K562 (cell line): Measurements from ENCODE around the gene OR2V1. TPM values are rescaled to one million over a fixed set of nuclear protein-coding genes. Genes with fewer than 3 reads are reported as not detected.

Experiments
- ATF7 ChIP-seq: fragments of 450-650 bp; IDR thresholded peaks from 2 replicates; pipeline ENCODE4 v1.7.1; 2014; ENCODE audit warnings: mild to moderate bottlenecking, moderate library complexity
- GTF3C2 ChIP-seq: IDR thresholded peaks from 3 replicates; pipeline ENCODE4 v1.6.1; 2011; ENCODE audit warnings: borderline replicate concordance, mild to moderate bottlenecking, moderate library complexity; ENCODE audit not compliant: insufficient read length; ENCODE audit errors: extremely low read depth
- KLF16 ChIP-seq: IDR thresholded peaks from 2 replicates; pipeline ENCODE4 v1.6.1; 2016; ENCODE audit warnings: antibody characterized with exemption
- MAFK ChIP-seq: IDR thresholded peaks from 2 replicates; pipeline ENCODE4 v1.6.1; 2011; ENCODE audit warnings: low read length, improper control_type of control experiment
- MEF2A ChIP-seq: IDR thresholded peaks from 2 replicates; pipeline ENCODE4 v1.6.1; 2011; ENCODE audit warnings: low read depth, mild to moderate bottlenecking, low read length, moderate library complexity; ENCODE audit not compliant: control insufficient read depth
- PHF21A ChIP-seq: fragments of 450-650 bp; IDR thresholded peaks from 2 replicates; pipeline ENCODE4 v1.6.1; 2017; ENCODE audit warnings: low read depth, borderline replicate concordance
- RCOR1 ChIP-seq, 2 experiments: IDR thresholded peaks; 2 replicates each; pipeline ENCODE4 v1.6.1; 2012; ENCODE audit warnings: low read depth in 2 of 2, low read length in 2 of 2, borderline replicate concordance in 1 of 2, improper control_type of control experiment in 1 of 2
- RFX1 ChIP-seq: fragments of 450-650 bp; IDR thresholded peaks from 2 replicates; pipeline ENCODE4 v1.6.1; 2016; ENCODE audit warnings: mild to moderate bottlenecking, moderate library complexity
- SIX5 ChIP-seq, 2 experiments: IDR thresholded peaks; 2 replicates each; pipeline ENCODE4 v1.6.1; 2011; ENCODE audit warnings: low read length in 2 of 2, borderline replicate concordance in 1 of 2, low read depth in 1 of 2, mild to moderate bottlenecking in 1 of 2, moderate library complexity in 1 of 2; ENCODE audit not compliant: insufficient read depth in 1 of 2
- ZNF232 ChIP-seq: sonication (generic); formaldehyde crosslinking; IDR thresholded peaks from 2 replicates; pipeline ENCODE4 v1.8.0; 2022; ENCODE audit warnings: mild to moderate bottlenecking, missing genetic modification reagents
- ZNF253 ChIP-seq: fragments of 250-450 bp; sonication (Bioruptor Pico); conservative IDR thresholded peaks from 2 replicates; pipeline ENCODE4 v1.6.1; 2021; ENCODE audit warnings: mild to moderate bottlenecking
- ZNF431 ChIP-seq: sonication (generic); formaldehyde crosslinking; IDR thresholded peaks from 2 replicates; pipeline ENCODE4 v1.8.0; 2022; ENCODE audit warnings: mild to moderate bottlenecking, missing genetic modification reagents
- ZNF592 ChIP-seq: fragments of 450-650 bp; IDR thresholded peaks from 2 replicates; pipeline ENCODE4 v1.6.1; 2017; ENCODE audit warnings: antibody characterized with exemption, mild to moderate bottlenecking
- ZNF740 ChIP-seq, 3 experiments: fragments of 200-800 bp in 1 of 3; sonication (Bioruptor generic) in 1 of 3; sonication (generic) in 1 of 3; formaldehyde crosslinking in 1 of 3; IDR thresholded peaks; 2 replicates each; pipeline versions ENCODE4 v1.6.1 to v1.8.0; 2016 to 2022; ENCODE audit warnings: mild to moderate bottlenecking in 2 of 3, missing compliant biosample characterization in 2 of 3, missing genetic modification characterization in 2 of 3, missing genetic modification reagents in 1 of 3
- polyA plus RNA-seq, 8 experiments: library from polyadenylated mRNA; depleted of rRNA in 4 of 8; stranded (reverse) in 5 of 8; unstranded in 3 of 8; fragments of >200 nt; fragmentation: Nextera tagmentation in 2 of 8; fragmentation: Illumina TruSeq in 1 of 8; extraction: Ambion mirVana in 2 of 8; extraction: Trizol in 1 of 8; gene quantifications; 2 replicates each; pipeline versions ENCODE4 v1.2.1 to v1.2.3, GENCODE V29; 2011 to 2014; ENCODE audit warnings: inconsistent platforms in 1 of 8, missing spikeins in 1 of 8
- total RNA-seq, 7 experiments: library from RNA; depleted of rRNA in 6 of 7; stranded (reverse); fragments of >200 nt in 6 of 7; fragmentation: Illumina TruSeq in 2 of 7; extraction: Trizol in 2 of 7; gene quantifications; 2 replicates each; pipeline versions ENCODE4 v1.2.1 to v1.2.3, GENCODE V29; 2011 to 2021; ENCODE audit warnings: low replicate concordance in 1 of 7
- TF ChIP-seq, protein P1 (sequence below): fragments of 450-650 bp; formaldehyde crosslinking; IDR thresholded peaks from 2 replicates; pipeline ENCODE4 v1.4.0; 2022; ENCODE audit warnings: mild to moderate bottlenecking, moderate library complexity
- TF ChIP-seq, protein P2 (sequence below), 2 experiments: fragments of 450-650 bp; IDR thresholded peaks; 2 replicates each; pipeline ENCODE4 v1.6.1; 2016

Gene OR2V1
- total and polyA plus RNA-seq, 9 of the 15 experiments (the other 6 are each of a cell fraction or from before 2014, with no cell fraction given), result 0.04 to 0.28 (median 0.15) TPM; not detected in 5

- peak; percentile 82 for TF ChIP-seq ZNF592
- no peak for TF ChIP-seq KLF16
- TF ChIP-seq ZNF431, result no peak
- TF ChIP-seq RFX1, result no peak
- no peak for TF ChIP-seq MEF2A
- TF ChIP-seq, protein P1, sequence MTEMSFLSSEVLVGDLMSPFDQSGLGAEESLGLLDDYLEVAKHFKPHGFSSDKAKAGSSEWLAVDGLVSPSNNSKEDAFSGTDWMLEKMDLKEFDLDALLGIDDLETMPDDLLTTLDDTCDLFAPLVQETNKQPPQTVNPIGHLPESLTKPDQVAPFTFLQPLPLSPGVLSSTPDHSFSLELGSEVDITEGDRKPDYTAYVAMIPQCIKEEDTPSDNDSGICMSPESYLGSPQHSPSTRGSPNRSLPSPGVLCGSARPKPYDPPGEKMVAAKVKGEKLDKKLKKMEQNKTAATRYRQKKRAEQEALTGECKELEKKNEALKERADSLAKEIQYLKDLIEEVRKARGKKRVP (CRISPR knock-in tag), result 0 out of 2 replicates have a peak, but pooled peaks have one; percentile 38
- TF ChIP-seq ZNF253, result no peak
- no peak for TF ChIP-seq MAFK
- no peak for TF ChIP-seq GTF3C2
- TF ChIP-seq ATF7, result peak; percentile 37
- peak; percentile 38; the same call in 1 of the 2 replicates for TF ChIP-seq PHF21A
- TF ChIP-seq SIX5 (IDR thresholded peaks at IDR 0.05; ENCODE audit: borderline replicate concordance in 1 of 2, insufficient read depth in 1 of 2, low read depth in 1 of 2, low read length in 2 of 2), result no peak
- TF ChIP-seq ZNF740 (CRISPR knock-in tag; IDR thresholded peaks at IDR 0.05), result no peak
- no peak for TF ChIP-seq ZNF740 (tag; IDR thresholded peaks at IDR 0.05)
- TF ChIP-seq ZNF232 (CRISPR knock-in tag), result no peak
- TF ChIP-seq RCOR1 (IDR thresholded peaks at IDR 0.05; ENCODE audit: borderline replicate concordance in 1 of 2, low read depth in 2 of 2, low read length in 2 of 2), result no peak
- TF ChIP-seq, protein P2, sequence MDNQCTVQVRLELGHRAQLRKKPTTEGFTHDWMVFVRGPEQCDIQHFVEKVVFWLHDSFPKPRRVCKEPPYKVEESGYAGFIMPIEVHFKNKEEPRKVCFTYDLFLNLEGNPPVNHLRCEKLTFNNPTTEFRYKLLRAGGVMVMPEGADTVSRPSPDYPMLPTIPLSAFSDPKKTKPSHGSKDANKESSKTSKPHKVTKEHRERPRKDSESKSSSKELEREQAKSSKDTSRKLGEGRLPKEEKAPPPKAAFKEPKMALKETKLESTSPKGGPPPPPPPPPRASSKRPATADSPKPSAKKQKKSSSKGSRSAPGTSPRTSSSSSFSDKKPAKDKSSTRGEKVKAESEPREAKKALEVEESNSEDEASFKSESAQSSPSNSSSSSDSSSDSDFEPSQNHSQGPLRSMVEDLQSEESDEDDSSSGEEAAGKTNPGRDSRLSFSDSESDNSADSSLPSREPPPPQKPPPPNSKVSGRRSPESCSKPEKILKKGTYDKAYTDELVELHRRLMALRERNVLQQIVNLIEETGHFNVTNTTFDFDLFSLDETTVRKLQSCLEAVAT (IDR thresholded peaks at IDR 0.05), result peak; percentile 45 to 60; a peak in 2 of 4 replicates
Measured at GRCh38 chr5:181163487-181164075, 32.6 kb upstream of the OR2V1 start (continued).
